Cortex of kidney (tissue), 1 donor: ENCODE results near the gene RAB34.
A peak's percentile ranks its signal among the peaks of the same experiment; 100 is the strongest.

ENCODE experiments used
- DNase-seq: peaks from one replicate; lab custom pipeline; 2025; lab: John Stamatoyannopoulos, UW

The RAB34 gene

DNA sequence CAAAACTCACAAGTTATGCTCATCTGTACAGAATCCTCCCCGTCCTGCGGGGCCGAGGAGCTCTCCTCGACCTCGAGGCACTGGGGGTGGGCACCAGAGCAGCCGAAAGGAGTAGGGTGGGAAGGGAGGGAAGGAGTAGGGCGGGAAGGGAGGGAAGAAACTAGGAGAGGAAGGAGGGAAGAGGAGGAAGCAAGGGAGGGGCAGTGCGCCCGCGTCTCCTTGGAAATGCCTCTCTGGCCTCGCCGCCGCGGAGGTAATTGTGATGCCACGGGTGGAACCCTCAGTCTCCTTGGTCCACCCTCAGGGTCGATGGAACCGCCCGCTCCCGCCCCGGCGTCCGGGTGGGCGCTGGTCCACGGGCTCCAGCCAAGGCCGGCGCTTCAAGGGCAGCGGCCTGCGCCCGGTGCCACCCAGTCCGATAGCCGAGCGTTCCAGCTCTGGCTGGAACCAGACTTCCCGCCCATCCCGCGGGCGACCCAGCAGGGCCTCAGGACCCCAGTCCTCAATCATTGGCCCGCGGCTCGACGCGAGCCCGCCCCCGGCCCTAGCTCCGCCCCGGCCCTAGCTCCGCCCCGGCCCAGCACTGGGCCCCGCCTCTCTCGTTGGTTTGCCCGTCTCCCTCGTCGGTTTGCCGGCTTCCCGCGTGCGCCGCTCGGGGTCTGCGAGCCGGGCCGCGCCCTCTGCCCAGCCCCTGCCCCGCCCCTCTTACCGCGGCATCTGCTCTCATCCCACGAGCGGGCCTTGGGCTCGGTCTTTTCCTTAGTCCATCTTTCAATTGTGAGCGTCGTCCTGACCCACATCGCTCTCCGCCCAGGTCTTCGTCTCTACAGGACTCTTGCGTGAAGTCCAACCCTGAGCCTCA is 6.6 kb downstream of the RAB34 start:
- peak; percentile 99 for DNase-seq

DNA sequence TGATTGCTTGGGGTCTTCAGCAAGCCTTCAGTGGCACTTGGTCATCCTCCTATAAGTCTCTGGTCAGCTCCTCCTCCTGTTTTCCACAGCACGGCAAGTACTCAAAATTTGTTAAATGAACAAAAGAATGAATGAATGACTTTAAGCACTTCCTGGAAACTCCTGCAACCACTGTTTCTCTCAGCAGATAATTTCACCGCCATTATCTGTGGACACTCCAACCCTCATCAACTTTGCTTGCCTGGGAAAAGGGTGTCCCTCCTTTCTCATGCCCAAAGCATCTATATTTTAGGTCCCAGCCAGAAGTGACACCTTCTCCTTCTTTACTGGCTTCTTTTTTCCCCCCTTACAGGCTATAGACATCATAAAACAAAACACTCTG is 10.3 kb downstream of the RAB34 start:
- no peak for DNase-seq

DNA sequence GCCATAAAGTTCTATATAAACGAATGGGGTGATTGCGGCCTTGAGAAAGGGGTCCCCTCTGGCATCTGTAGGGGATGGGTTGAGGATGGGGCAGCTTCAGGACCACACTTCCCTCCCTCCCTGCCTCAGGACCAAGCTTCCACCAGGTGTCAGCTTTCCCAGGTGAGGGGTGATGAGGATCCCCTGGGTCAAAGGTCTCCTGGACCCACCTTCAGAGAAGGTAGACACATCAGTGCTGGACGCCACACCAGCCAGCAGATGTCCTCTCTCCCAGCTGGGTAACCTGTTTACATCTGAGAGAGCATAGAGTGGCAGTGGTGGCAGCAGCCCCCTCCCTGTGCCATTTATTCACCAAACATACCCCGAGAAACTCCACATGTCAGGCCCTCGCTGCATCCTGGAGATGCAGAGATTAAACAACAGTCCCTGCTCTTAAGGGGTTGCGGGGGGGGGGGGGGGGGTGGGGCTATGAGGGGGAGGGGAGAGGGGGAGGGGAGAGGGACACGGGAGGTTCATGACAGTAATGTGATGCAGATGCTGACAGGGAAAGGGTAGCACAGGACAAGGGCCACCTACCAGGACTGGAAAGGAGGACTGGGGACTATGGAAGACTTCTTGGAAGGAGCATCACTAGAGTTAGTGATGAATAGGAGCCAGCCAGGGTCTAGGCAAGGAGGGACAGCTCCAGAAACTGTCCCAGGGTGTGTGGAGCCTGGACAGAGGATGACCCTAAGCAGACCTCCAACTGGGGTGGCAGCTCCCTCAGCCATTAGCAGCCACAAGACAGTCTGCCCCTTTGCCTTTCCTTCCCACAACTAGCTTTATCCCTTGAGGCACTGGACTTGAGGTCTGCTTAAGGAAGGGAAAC is 11.0 kb downstream of the RAB34 start:
- DNase-seq: no peak

DNA sequence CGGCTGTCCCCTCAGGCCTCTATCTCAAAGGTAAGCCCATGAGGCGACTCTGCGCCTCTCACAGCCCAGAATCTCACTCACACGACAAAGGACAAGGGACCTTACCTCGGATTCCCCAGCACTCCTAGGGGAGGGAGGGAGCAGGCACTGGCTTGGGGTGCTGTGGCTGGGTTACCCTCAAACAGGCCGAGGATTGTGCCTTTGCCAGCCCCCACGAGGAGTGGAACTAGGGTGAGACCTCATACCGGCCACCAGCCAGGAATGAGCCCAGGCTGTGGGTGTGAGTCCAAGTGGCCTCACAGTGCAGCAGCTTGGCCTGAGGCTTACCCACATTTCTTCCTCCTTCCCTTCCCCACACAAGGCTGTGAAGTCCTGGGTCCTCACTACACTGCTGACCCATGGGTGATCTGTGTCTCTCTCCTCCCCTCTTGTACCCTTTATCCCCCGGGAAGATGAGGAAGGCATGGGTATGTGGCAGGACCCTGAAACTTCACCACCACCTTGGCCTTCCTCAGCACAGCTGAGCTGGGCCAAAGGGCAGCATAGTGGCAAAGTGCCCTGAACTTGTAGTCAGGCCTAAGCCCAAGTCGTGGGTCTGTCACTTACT is 11.8 kb downstream of the RAB34 start:
- no peak for DNase-seq

DNA sequence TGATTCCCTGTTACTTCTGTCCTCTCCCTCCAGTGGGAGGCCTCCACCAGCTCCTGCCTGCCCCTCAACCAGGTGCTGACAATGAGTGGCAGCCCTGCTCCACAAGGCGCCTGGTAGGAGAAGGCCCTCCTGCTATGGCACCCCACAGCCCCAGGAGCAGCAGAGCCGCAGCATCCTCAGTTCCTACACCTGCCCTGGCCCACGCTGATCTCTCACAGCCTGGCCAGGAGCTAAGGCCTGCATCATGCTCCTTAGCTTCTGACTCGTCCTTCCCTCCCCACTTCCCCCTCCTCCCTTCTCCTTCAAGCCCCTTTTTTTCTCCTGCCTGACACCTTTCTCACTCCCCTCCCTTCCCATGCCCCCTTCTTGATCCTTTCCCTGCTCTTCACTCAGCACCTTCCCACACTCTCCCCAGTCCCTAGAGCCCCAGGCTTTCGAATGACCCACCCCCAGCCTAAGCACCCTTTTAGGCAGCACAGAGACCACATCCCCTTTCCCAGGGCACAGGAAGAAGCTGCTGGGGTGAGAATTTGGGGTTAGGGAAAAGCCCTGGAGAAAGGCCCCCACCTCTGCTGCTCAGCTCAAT is 12.5 kb downstream of the RAB34 start:
- no peak for DNase-seq

DNA sequence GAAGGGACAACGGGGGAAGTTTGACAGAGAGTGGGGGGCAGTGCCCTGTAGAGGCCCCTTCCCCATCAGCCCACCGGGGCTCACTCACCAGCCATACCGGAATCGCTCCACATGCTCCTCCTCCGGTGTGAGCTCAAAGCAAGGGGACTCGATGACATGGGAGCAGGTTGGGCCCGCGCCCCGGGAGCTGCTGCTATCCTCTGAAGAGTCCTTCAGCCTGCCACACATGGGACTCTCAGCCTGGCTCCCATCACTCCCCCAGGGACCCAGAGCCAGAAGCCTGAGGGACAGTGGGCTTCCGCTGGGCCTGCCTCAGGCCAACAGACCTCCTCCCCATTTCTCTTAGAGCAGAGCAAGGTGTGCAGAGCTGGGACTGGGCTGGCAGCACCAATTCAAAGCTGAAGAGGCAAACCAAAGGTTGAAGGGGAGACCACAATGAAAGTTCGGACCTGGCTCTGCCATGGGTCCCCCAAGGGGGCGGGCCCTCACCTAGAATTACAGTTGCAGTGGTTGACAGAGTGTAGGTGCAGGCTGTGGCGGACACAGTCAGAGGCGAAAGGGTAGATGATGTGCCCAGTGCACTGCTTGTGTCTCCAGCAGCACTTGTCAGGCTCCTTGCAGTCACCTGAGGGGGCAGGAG is 13.3 kb downstream of the RAB34 start:
- no peak for DNase-seq

DNA sequence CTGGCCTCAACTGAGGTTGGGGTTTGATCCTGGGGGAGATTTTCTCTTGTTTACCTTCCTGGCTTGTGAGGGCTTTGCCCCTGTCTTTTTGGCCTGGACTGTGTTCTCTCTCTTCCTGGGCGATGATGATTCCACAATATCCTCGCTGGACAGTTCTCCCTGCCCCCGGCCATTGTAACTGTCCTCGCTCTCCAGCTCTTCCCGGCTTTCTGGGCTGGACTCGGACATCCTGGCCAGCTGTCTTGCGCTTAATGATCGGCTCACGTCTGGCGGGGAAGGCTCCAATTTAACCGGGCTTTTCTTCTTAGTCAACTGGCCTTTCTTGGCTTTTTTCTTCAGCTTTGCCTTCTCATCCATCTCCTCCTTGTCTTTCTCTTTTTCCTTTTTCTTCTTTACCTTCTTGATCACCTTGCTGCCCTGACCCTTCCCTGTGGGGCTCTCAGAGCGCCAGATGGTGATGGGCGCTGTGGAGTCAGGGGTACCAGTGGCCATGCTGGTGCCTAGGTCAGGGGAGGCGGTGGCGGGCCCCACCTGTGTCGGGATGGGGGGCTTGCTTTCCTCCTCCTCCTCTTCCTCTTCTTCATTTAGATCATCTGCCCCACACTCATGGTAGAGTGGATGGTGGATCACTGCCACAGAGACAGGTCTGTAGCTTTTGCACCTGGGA is 14.0 kb downstream of the RAB34 start:
- DNase-seq: no peak

DNA sequence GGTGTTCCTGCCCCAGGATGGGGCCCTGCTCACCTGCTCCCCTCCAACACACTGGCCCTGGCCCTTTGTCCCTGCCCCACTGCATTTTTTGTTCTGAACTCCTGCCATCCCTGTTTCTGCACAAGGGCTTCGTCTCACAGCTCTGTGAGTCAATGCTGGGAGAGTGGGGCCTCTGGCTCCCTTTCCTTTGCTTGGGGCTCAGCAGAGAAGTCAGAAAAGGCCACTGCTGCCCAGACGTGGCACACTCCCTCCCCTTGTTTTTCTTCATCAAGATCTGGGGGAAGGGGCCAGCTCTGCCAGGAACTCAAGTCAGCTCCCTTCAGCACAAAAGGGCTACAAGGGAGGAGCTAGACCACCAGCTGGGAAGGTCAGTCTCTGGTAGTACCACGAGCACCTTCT is 14.9 kb downstream of the RAB34 start:
- no peak for DNase-seq

DNA sequence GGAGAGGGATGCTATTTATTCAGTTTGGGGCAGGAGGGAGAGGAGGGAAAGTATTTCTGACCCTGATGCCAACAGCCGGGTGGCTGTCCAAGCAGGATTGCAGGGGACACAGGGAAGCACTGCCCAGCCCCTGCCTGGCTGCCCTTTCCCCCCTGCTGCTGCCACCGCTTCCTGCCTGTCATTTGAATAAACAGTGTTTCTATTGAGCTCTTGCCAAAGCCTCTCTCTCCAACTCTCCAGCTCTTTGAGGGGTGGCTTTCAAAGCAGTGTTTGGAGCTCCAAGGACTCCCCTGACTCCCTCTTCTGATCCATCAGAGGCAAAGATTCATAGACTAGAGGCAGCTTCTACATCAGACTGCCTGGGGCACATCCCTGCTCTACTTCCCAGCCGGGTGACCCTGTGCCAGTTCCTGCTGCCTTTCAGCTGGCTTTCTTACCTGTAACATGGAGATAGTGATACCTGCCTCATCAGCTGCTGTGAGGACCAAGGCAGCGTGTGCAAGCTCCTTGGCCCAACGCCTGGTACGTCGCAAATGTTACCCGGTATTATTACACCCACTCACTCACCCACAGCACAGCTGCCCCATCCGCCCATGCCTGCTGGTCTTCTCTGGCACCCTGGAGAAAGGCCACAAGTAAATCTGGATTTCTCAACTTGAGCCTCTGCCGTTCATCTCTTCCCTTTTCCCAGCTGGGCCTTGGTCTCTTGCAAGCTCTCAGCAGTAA is 15.5 kb downstream of the RAB34 start:
- DNase-seq: no peak

DNA sequence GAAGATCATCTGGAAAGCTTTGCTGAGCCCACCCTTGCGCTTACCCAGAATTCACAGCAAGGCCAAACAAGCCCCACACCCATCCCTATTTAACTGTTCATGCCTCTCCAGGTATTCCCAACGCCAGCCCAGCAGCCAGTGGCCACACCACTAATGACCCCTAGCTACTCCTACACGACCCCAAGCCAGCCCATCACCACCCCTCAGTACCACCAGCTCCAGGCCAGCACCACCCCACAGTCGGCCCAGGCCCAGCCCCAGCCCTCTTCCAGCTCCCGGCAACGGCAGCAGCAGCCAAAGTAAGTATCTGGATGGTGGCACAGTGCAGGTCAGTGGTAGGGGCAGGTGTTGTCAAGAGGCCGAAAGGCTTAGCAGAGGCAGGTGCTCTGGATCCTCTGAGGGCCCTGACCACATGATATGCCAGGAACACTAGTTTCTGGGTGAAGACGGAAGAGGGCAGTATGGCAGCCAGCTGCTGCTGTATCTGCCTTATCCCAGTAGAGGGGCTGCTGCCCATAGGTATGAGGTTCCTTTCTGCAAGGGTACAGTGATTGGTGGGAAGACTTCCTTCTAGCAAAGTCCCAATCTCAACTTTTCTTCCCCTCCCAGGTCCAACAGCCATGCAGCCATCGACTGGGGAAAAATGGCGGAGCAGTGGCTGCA is 16.7 kb downstream of the RAB34 start:
- no peak for DNase-seq

DNA sequence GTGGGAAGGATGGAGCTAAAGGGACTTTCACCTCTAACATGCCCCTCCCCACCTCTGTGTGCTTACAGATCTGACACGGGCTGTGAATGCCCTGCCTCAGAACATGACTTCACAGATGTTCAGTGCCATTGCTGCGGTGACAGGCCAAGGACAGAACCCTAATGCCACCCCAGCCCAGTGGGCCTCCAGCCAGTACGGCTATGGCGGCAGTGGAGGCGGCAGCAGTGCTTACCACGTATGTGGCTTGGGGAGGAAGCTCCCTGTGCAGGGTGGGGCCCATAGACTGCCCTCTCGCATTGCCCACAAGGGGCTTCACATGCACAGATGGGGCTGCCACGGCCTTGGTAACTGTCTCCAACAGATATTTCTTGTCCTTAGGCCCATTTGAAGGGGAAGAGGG is 17.4 kb downstream of the RAB34 start:
- no peak for DNase-seq

DNA sequence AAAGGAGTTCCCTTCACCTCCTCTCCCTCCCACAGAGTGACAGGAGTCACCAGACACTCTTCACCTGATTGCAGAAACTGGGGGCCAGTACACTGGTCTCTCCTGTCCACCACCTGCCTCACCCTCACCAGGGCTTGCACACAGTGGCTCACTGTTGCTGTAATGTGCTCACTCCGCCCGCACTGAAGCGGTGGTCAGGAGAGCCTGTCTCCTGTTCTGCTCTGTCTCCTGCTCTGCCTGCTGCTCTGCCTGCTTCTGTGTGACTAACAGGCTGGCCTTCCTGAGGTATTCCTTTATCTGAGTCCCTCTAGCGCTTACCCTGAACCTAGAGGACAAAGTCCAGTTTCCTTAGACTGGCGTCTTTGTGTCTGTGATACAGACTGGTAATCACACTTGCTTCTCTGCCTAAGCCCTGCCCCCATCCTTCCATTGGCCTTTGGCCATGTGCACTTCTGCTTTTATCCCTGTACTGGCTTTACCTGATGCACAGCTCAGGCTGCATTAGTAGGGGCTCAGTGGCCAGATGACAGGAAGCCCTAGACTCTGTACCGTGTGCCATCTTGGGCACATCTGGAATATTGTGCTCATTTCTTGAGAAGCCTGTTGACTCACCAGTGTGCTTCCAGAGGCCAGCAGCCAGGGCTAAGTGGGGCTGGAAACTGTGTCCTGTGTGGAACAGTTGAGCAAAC is 19.3 kb downstream of the RAB34 start:
- DNase-seq: no peak

DNA sequence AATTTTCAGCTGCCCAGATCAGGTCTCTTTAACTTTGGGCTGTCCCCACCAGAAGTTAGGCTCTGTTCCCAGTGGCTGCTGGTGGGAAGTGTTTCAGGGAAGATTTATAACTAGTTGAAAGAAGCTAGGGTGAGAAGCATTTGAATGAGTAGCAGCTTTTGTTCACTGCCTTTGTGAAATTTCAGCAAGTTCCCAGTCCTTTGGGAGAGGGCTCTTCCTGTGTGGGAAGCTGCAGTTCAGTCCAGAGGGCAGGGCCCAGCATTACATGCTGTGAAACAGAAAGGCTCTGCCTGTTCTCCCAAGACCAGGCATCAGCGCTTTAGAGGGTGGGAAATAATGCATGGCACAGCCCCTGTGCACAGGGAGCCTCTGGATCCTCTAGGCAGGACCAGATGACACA is 23.8 kb downstream of the RAB34 start:
- DNase-seq: no peak

DNA sequence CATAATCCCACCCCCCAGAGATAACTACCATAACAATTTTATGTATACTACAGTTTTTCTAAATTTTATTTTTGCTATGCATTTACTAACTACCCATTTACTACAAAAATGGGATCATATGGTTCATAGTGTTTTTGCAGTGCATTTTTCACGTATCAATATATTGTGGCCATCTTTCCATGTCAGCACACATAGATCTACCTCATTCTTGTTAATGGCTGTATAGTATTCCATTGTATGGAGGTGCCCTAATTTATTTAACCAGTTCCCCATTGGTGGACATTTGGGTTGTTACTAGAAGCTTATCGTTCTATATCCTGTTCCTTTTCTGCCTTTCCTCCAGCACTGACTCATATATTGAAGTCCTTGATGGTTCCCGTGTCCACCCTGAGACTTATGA is 28.7 kb downstream of the RAB34 start:
- no peak for DNase-seq

DNA sequence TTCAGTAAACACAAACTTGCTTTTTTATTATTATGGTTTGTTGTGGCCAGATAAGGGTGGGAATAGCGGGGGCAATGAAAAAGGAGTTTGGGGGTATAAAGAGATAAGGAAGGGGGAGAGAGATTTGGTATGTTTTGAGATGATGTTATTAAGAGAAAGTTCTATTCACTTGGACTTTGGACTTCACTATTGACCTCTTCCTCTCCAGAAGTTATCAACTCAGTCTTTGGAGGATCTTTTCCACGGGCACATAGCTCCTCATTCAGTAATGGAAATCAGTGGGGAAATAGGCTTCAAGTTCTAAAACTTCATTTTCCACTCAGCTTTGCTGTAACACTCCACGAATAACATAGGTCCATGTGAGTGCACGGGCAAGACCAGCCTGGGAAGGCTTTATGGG is 29.2 kb downstream of the RAB34 start:
- no peak for DNase-seq

DNA sequence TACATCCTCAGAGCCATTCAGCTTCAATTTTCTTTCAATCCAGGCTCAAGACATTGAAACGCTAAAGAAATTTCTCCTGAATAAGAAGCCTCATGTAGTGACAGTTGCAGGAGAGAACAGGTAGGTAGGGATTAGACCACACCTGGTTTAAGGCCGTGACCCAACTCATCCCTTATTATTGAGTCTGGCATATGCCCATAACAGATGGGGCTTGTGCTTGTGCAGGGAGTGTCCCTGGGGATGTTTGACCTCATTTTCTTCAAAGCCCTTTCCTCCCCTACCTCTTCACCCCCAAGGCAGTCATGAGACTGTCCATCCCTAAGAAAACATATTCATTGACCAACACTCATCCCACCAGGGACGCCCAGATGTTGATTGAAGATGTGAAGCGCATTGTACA is 31.4 kb downstream of the RAB34 start:
- DNase-seq: no peak

DNA sequence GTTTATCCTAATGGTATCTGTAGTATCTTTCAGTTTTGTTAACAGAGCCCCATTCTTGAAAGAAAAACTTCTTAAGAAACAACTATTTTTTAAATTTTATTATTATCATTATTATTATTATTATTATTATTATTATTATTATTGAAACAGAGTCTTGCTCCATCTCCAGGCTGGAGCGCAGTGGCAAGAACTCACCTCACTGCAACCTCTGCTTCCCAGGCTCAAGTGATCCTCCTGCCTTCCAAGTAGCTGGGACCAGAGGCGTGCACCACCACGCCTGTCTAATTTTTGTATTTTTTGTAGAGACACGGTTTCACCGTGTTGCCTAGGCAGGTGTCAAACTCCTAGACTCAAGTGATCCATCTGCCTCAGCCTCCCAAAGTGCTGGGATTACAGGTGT is 32.3 kb downstream of the RAB34 start:
- DNase-seq: no peak

DNA sequence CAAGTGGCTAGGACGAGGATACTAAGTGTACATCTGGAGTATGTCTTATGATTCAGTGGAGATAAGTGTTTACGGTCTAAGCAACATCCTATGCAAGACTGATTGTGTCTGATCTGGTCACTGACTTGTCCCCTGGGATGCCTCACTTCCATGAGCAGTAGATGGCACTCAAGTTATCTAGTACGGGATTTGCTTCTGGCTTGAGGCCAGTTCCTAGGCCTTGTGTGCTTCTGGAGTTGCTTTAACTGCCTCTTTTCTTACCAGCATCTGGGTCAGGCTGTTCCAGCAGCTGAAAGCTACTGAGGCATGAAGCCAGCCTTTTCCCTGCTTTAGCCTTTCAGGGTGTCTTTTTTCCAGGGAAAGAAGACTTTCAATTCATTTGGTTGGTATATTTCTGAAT is 32.7 kb downstream of the RAB34 start:
- no peak for DNase-seq

DNA sequence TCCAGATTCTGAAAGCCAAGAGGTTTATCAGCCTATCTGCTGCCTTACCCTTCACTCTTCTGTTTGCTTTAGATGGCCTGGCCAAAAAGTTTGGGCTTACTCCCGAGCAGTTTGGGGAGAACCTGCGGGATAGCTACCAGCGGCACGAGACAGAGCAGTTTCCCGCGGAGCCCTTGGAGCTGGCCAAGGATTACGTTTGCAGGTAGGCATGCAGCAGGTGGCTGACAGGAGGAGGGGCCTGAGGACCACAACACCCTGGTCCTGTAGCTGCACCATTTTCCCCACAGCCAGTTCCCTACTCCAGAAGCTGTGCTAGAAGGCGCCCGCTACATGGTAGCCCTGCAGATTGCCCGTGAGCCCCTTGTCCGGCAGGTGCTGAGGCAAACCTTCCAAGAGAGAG is 35.0 kb downstream of the RAB34 start:
- no peak for DNase-seq

DNA sequence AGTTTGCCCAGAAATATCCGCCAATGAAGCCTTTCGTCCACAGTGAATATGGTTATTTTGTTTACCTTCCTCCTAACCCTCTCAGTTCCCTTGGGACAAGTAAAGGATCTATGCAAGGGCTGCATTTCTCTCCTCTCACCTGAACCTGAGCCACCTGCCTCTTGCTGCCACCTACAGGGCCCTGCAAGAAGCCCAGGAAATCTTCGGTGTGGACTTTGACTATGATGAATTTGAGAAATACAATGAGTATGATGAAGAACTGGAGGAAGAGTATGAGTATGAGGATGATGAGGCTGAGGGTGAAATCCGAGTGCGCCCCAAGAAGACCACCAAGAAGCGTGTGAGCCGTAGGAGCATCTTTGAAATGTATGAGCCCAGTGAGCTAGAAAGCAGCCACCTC is 41.7 kb downstream of the RAB34 start:
- no peak for DNase-seq
